HFFc6 (cell line): ENCODE results near the gene UTP4. TPM values are rescaled to one million over a fixed set of nuclear protein-coding genes. Genes with fewer than 3 reads are reported as not detected.
A peak's percentile ranks its signal among the peaks of the same experiment; 100 is the strongest.

ENCODE experiments used
- DNase-seq: peaks from one replicate; pipeline ENCODE4 v3.0.0-alpha.2; 2018
- H3K27ac Mint-ChIP-seq: 2 replicates; pipeline ENCODE4 v1.8.0; 2020; ENCODE audit warnings: mild to moderate bottlenecking, mixed read lengths
- H3K27me3 Mint-ChIP-seq: 2 replicates; pipeline ENCODE4 v1.8.0; 2021; ENCODE audit warnings: mild to moderate bottlenecking, moderate library complexity, mixed read lengths; ENCODE audit not compliant: insufficient read depth
- H3K36me3 Mint-ChIP-seq: 2 replicates; pipeline ENCODE4 v1.8.0; 2021; ENCODE audit warnings: low read depth, mixed read lengths
- H3K4me1 Mint-ChIP-seq: 2 replicates; pipeline ENCODE4 v1.8.0; 2020; ENCODE audit warnings: low read depth, mixed read lengths
- H3K4me3 Mint-ChIP-seq: 2 replicates; pipeline ENCODE4 v1.8.0; 2020; ENCODE audit warnings: mild to moderate bottlenecking, moderate library complexity, mixed read lengths
- H3K9me3 Mint-ChIP-seq: 2 replicates; pipeline ENCODE4 v1.8.0; 2020; ENCODE audit warnings: mild to moderate bottlenecking, mixed read lengths
- CTCF ChIP-seq: fragments of 200-600 bp; sonication (generic); IDR thresholded peaks from 2 replicates; pipeline ENCODE4 v1.5.0; 2021; ENCODE audit warnings: antibody characterized with exemption, mild to moderate bottlenecking
- total RNA-seq, 6 experiments: library from RNA; stranded (reverse); fragmentation: NEBNext Ultra II Directional; extraction: Animal tissue kit (Norgen Biotek cat#: 25700); gene quantifications; 2 replicates in 1 of 6; 3 replicates in 5 of 6; pipeline ENCODE4 v1.2.3, GENCODE V29; 2021

UTP4 gene
- total RNA-seq, 6 experiments from 2014 or later = 64.1 to 82.4 (median 69.6) TPM

- Mint-ChIP-seq H3K9me3 (no peaks in the 10 kb centered on the region), H3K4me1 (peaks cover 12% of the 10 kb centered on the region), H3K4me3 (peak overlapping the region; percentile 52), H3K27ac (no peak overlapping the region), H3K27me3 (peaks cover 14% of the 10 kb centered on the region), H3K36me3 (peaks cover 5% of the 10 kb centered on the region)
- no peak; the same call in 1 of the 2 replicates for TF ChIP-seq CTCF
- no peak for DNase-seq
Measured at GRCh38 chr16:69108064-69108904, 24.2 kb upstream of the UTP4 start.

- Mint-ChIP-seq H3K4me3 (no peak overlapping the region), H3K9me3 (no peaks in the 10 kb centered on the region), H3K27me3 (peaks cover 14% of the 10 kb centered on the region), H3K4me1 (peaks cover 12% of the 10 kb centered on the region), H3K27ac (no peak overlapping the region), H3K36me3 (peaks cover 5% of the 10 kb centered on the region)
- no peak for DNase-seq
- TF ChIP-seq CTCF = no peak
Measured at GRCh38 chr16:69108905-69109252, 23.6 kb upstream of the UTP4 start.

- no peak for DNase-seq
- Mint-ChIP-seq H3K4me3 (no peak overlapping the region), H3K27me3 (peaks cover 16% of the 10 kb centered on the region), H3K4me1 (peaks cover 12% of the 10 kb centered on the region), H3K9me3 (no peaks in the 10 kb centered on the region), H3K27ac (no peak overlapping the region), H3K36me3 (peaks cover 8% of the 10 kb centered on the region)
- TF ChIP-seq CTCF = no peak
Measured at GRCh38 chr16:69109486-69110270, 22.8 kb upstream of the UTP4 start.

DNA sequence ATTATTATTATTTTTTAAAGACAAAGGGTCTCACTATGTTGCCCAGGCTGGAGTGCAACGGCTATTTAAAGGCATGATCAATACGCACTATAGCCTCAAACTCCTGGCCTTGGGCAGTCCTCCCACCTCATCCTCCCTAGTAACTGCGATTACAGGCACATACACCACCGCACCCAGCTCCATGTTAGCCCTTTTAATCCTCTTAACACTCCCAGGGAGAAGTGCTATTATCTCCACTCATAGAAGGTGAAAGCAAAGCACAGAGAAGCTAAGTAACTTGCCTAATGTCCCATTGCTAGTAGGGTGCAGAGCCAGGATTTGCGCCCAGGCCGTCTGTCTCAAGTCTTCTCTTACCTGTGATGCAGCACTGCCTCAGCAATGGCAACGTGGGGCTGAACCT lies 22.0 kb upstream of the UTP4 start:
- no peak for DNase-seq
- no peak overlapping the region for H3K27ac Mint-ChIP-seq
- no peaks in the 10 kb centered on the region for H3K9me3 Mint-ChIP-seq
- peaks cover 12% of the 10 kb centered on the region for H3K36me3 Mint-ChIP-seq
- H3K27me3 Mint-ChIP-seq = peaks cover 16% of the 10 kb centered on the region
- TF ChIP-seq CTCF = no peak
- peaks cover 8% of the 10 kb centered on the region for H3K4me1 Mint-ChIP-seq
- H3K4me3 Mint-ChIP-seq = no peak overlapping the region

GRCh38 chr16:69111216-69111875 lies 21.1 kb upstream of the UTP4 start:
- Mint-ChIP-seq H3K27me3 (peaks cover 12% of the 10 kb centered on the region), H3K4me1 (0 out of 2 replicates have a peak, but pooled peaks cover 4% of the 10 kb centered on the region), H3K4me3 (no peak overlapping the region), H3K9me3 (no peaks in the 10 kb centered on the region), H3K36me3 (peaks cover 12% of the 10 kb centered on the region), H3K27ac (no peak overlapping the region)
- DNase-seq = no peak
- TF ChIP-seq CTCF = no peak
